Neutrophil (primary cell): ENCODE data around the gene CD22.

Experiments used
- H3K27ac ChIP-seq: fragments of 200-600 bp; sonication (generic); 2 replicates; pipeline ENCODE4 v1.5.1; 2016; ENCODE audit warnings: mild to moderate bottlenecking, moderate library complexity
- H3K27me3 ChIP-seq: fragments of 200-600 bp; sonication (generic); 2 replicates; pipeline ENCODE4 v1.6.0; 2016; ENCODE audit warnings: mild to moderate bottlenecking
- H3K36me3 ChIP-seq: fragments of 200-600 bp; sonication (generic); 2 replicates; pipeline ENCODE4 v1.5.1; 2017
- H3K4me1 ChIP-seq, 2 experiments: fragments of 200-600 bp in 1 of 2; sonication (generic) in 1 of 2; 1 replicate in 1 of 2; 2 replicates in 1 of 2; pipeline versions ENCODE4 v1.5.1 to v1.6.1; 2013 to 2016; ENCODE audit warnings: low read depth in 1 of 2, low read length in 1 of 2, mild to moderate bottlenecking in 1 of 2, moderate library complexity in 1 of 2; ENCODE audit not compliant: control insufficient read depth in 1 of 2, insufficient read depth in 1 of 2
- H3K4me3 ChIP-seq, 2 experiments: fragments of 200-600 bp in 1 of 2; sonication (generic) in 1 of 2; 1 replicate in 1 of 2; 2 replicates in 1 of 2; pipeline ENCODE4 v1.5.1; 2013 to 2016; ENCODE audit warnings: low read depth in 1 of 2, low read length in 1 of 2, mild to moderate bottlenecking in 1 of 2, moderate library complexity in 1 of 2
- H3K9me3 ChIP-seq: fragments of 200-600 bp; sonication (generic); 2 replicates; pipeline ENCODE4 v1.5.1; 2016
- TF ChIP-seq, protein P1 (sequence below): fragments of 200-600 bp; sonication (generic); IDR thresholded peaks from 2 replicates; pipeline ENCODE4 v1.5.1; 2016; ENCODE audit warnings: antibody characterized with exemption

CD22 gene

DNA sequence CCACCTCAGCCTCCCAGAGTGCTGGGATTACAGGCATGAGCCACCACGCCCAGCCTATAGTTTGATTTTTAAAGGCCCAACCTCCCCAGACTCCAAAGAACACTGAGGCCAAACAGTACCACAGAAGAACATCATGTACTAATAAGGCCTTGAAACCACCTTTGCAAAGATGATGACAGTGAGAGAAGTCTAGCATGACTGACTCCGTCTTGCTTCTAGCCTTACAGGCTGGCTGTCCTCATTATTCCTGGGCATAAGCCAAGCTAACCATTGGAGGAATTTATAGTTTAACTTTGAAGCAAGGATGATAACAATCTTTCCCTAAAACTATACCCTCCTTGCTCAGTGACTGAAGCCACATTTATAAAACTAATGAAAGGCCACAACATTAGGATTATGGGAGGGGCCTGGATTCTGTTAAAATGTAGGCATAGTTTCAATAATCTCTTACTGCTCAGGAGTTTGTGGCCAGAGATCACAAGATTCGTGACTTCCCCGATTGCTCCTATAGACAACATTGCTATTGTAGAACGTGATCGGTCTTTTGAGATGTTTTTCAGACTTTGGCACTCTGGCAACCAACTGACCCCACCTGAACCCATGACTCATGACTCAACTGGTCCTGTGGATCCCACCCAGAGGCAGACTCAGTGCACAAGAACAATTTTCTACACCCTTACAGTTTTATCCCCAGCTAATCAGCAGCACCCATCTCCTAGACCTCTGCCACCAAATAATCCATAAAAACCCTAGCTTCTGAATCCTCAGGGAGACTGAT, 59.5 kb downstream of the CD22 start:
- H3K27ac ChIP-seq: no peak overlapping the region
- H3K4me1 ChIP-seq: no peaks in the 10 kb centered on the region
- H3K4me3 ChIP-seq: no peak overlapping the region
- no peaks in the 10 kb centered on the region for H3K27me3 ChIP-seq
- no peaks in the 10 kb centered on the region for H3K36me3 ChIP-seq
- TF ChIP-seq, protein P1, sequence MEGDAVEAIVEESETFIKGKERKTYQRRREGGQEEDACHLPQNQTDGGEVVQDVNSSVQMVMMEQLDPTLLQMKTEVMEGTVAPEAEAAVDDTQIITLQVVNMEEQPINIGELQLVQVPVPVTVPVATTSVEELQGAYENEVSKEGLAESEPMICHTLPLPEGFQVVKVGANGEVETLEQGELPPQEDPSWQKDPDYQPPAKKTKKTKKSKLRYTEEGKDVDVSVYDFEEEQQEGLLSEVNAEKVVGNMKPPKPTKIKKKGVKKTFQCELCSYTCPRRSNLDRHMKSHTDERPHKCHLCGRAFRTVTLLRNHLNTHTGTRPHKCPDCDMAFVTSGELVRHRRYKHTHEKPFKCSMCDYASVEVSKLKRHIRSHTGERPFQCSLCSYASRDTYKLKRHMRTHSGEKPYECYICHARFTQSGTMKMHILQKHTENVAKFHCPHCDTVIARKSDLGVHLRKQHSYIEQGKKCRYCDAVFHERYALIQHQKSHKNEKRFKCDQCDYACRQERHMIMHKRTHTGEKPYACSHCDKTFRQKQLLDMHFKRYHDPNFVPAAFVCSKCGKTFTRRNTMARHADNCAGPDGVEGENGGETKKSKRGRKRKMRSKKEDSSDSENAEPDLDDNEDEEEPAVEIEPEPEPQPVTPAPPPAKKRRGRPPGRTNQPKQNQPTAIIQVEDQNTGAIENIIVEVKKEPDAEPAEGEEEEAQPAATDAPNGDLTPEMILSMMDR: no peak
- no peaks in the 10 kb centered on the region for H3K9me3 ChIP-seq

DNA sequence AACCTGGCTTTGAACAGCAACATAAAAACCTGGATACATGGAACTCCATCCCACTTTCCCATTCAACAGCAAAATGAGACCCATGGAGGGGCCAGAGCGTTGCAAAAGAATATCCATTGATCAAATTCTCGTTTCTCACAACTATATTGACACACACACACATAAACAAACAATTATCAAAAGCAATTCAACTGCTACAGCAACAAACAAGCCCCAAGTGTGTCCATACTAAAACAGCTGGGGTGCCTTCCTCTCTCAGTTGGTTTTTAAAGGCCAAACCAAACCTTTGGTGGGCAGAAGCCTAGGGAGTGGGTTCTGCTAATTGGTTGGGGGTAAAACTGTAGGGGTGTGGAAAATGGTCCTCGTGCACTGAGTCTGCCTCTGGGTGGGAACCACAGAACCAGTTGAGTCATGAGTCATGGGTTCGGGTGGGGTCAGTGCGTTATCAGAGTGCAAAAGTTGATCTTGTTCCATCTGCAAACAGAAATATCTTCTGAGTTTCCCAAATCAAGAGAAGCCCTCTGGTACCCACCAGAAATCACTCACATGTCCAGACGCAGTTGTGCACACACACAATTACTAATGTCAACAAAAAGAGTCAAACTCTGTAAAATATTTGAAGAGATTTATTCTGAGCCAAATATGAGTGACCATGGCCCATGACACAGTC, 60.3 kb downstream of the CD22 start:
- Histone ChIP-seq H3K4me1 (no peaks in the 10 kb centered on the region), H3K27ac (no peak overlapping the region), H3K4me3 (no peak overlapping the region), H3K36me3 (no peaks in the 10 kb centered on the region), H3K9me3 (no peaks in the 10 kb centered on the region), H3K27me3 (no peaks in the 10 kb centered on the region)
- TF ChIP-seq, protein P1: no peak

DNA sequence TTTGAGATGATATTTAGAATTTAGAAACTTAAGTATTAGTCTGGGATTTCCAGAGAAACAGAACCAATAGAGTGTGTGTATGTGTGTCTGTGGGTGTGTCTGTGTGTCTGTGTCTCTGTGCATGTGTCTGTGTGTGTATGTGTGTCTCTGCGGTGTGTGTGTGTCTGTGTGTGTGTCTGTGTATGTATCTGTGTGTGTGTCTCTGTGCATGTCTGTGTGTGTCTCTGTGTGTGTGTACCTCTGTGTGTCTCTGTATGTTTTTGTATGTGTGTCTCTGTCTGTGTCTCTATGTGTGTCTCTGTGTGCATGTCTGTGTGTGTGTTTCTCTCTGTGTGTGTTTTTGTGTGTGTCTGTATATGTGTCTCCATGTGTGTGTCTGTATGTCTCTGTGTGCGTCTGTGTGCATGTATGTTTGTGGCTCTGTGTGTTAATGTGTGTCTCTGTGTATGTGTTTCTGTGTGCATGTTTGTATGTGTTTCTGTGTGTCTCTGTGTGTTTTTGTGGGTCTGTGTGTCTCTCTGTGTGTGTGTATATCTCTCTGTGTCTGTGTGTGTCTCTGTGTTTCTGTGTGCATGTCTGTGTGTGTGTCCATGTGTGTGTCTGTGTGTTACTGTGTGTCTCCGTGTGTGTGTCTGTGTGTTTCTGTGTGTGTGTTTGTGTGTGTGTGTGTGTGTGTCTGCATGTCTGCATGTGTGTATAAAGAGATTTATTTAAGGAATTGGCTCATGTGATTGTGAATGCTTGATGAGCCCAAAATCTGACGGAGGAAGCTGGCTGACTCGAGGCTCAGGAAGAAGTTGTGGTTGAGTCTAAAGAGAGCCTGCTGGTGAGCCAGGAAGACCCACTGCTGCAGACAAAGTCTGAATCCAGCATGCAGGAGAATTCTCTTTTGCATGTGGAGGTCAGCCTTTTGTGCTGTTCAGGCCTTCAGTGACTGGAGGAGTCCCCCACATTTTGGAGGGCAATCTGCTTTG, 64.0 kb downstream of the CD22 start:
- H3K4me1 ChIP-seq: no peaks in the 10 kb centered on the region
- H3K9me3 ChIP-seq: no peaks in the 10 kb centered on the region
- no peak overlapping the region for H3K27ac ChIP-seq
- no peaks in the 10 kb centered on the region for H3K36me3 ChIP-seq
- H3K4me3 ChIP-seq: no peak overlapping the region
- H3K27me3 ChIP-seq: no peaks in the 10 kb centered on the region
- TF ChIP-seq, protein P1: no peak

DNA sequence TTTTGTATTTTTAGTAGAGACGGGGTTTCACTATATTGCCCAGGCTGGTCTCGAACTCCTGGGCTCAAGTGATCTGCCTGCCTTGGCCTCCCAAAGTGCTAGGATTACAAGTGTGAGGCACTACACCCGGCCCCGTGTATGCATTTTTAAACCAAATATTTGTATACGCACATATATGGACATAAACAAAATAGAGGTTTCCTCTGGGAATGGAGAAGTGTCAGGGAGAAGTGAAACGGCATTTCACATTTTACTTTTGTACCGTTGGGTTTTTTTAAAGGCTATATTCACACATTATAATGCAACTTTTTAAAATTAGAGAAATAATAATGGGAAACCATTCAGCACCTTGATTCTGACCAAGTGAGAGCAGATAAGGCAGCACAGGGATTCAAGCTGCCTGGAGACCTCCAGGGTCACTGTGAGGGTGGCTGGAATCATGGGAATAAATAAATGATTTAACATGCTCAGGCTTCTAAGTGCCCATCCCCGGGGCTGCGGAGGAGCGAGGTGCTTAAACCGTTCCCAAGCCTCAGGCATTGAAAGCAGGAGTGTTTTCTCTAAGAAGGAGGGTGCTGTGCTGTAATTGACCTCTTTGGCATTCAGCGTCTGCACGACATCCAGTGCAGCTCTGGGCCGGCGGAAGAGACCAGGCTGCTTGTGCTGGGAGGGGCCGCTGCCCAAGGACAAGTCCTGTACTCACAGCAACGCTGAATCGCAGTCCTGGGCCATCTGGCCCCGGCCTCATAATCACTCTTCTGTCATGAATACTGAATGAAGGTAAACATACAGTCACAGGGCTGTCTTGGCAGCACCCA, 66.6 kb downstream of the CD22 start:
- Histone ChIP-seq H3K4me3 (no peak overlapping the region), H3K36me3 (no peaks in the 10 kb centered on the region), H3K27me3 (no peaks in the 10 kb centered on the region), H3K9me3 (no peaks in the 10 kb centered on the region), H3K4me1 (no peaks in the 10 kb centered on the region), H3K27ac (no peak overlapping the region)
- TF ChIP-seq, protein P1: no peak
